ENCODE measurements around the gene RBPJ. TPM values are rescaled to one million over a fixed set of nuclear protein-coding genes. Genes with fewer than 3 reads are reported as not detected.

The RBPJ gene
- polyA plus RNA-seq, 1 experiment = 218 TPM

DNA sequence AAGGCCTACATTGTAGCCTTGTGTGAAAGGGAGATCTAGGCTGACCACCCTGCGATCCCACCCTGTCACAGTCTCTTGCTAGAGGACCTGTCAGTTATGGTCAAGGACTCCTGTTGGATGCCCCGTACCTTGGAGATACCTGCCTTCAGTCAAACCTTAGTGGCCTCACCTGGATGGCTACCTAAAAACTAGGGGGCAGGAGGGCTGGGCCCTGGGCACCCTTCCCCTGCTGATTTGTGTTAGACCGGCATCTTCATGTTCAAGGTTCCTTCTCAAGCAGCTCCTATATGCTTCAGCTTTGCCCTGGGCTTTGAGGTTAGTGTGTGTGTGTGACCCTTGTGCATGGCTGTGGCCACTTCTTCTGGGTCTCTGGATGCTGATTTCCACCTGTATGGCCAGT, 134.1 kb downstream of the RBPJ start:
- ChIA-PET POLR2A (no interaction called here), CTCF (interaction anchor here (0.6 kb wide), 1 partner anchor 40 kb away, joined by 3 read pairs; no protein-coding TSS in a partner anchor)
- Histone ChIP-seq H3K4me3 (ENCODE audit: low read depth, low read length) (no peak overlapping the region), H3K27ac (ENCODE audit: low read depth, low read length) (no peak overlapping the region), H3K27me3 (ENCODE audit: control insufficient read depth, insufficient read depth, low read length) (peaks cover 5% of the 10 kb centered on the region), H3K9me3 (ENCODE audit: control insufficient read depth, insufficient read depth, low read length) (peaks cover 6% of the 10 kb centered on the region; the same call in 1 of the 2 replicates)
- no peak for TF ChIP-seq CTCF (IDR thresholded peaks at IDR 0.05; ENCODE audit: low read depth, low read length)
- DNase-seq (ENCODE audit: low read depth, low spot score) = no peak

GRCh38 chr4:26455571-26455970, 134.8 kb downstream of the RBPJ start:
- no peak overlapping the region for H3K4me3 ChIP-seq (ENCODE audit: low read depth, low read length)
- TF ChIP-seq CTCF (IDR thresholded peaks at IDR 0.05; ENCODE audit: low read depth, low read length) = no peak
- DNase-seq (ENCODE audit: low read depth, low spot score) = no peak
- POLR2A ChIA-PET = no interaction called here
- H3K27me3 ChIP-seq (ENCODE audit: control insufficient read depth, insufficient read depth, low read length) = peaks cover 5% of the 10 kb centered on the region
- no peak overlapping the region for H3K27ac ChIP-seq (ENCODE audit: low read depth, low read length)
- CTCF ChIA-PET = interaction anchor here (0.6 to 5.1 kb wide), 2 partner anchors 40 to 265 kb away, joined by 3 to 62 read pairs; no protein-coding TSS in a partner anchor
- peaks cover 6% of the 10 kb centered on the region; the same call in 1 of the 2 replicates for H3K9me3 ChIP-seq (ENCODE audit: control insufficient read depth, insufficient read depth, low read length)

- no peak for DNase-seq (ENCODE audit: low read depth, low spot score)
- POLR2A ChIA-PET = interaction anchor here (0.7 to 1.7 kb wide), 3 partner anchors 53 to 111 kb away, joined by 3 to 8 read pairs (median 7); no protein-coding TSS in a partner anchor
- H3K27me3 ChIP-seq (ENCODE audit: control insufficient read depth, insufficient read depth, low read length) = no peaks in the 10 kb centered on the region
- no peak for TF ChIP-seq CTCF (IDR thresholded peaks at IDR 0.05; ENCODE audit: low read depth, low read length)
- H3K4me3 ChIP-seq (ENCODE audit: low read depth, low read length) = no peak overlapping the region
- CTCF ChIA-PET = interaction anchor here (0.5 to 5.1 kb wide), 11 partner anchors 8 to 551 kb away, joined by 3 to 62 read pairs (median 5); no protein-coding TSS in a partner anchor
- H3K9me3 ChIP-seq (ENCODE audit: control insufficient read depth, insufficient read depth, low read length) = peaks cover 6% of the 10 kb centered on the region; the same call in 1 of the 2 replicates
- H3K27ac ChIP-seq (ENCODE audit: low read depth, low read length) = no peak overlapping the region
These were observed 136.6 kb downstream of the RBPJ start for GRCh38 chr4:26457412-26457811.

DNA sequence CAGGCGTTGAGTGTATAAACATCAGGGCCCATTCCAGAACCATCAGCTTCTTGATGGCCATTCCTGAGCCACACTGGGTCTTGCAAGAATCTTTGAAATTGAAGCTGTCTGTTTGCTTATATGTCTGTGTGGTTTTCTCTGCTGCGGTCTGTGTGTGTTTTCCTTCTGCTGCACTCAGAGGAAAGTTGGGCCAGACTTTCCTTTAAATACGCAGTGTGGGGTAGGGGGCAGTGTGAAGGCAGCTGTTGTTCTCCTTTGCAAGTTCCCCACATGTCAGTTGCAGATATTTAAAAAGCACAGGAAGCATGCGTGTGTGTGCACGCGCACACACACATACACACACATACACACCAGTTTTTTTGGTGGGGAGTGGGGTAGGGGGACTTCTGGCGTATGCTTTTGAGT, 137.3 kb downstream of the RBPJ start:
- DNase-seq (ENCODE audit: low read depth, low spot score) = peak; percentile 87
- Histone ChIP-seq H3K27me3 (ENCODE audit: control insufficient read depth, insufficient read depth, low read length) (no peaks in the 10 kb centered on the region), H3K4me3 (ENCODE audit: low read depth, low read length) (no peak overlapping the region), H3K27ac (ENCODE audit: low read depth, low read length) (peak overlapping the region; percentile 43), H3K9me3 (ENCODE audit: control insufficient read depth, insufficient read depth, low read length) (peaks cover 6% of the 10 kb centered on the region; the same call in 1 of the 2 replicates)
- POLR2A ChIA-PET = interaction anchor here (0.7 to 1.7 kb wide), 4 partner anchors 24 to 110 kb away, joined by 3 to 8 read pairs (median 5); no protein-coding TSS in a partner anchor
- CTCF ChIA-PET = interaction anchor here (0.5 to 5.1 kb wide), 48 partner anchors 9 to 557 kb away, joined by 3 to 62 read pairs (median 4); partner anchors contain the start of gene TBC1D19
- TF ChIP-seq CTCF (IDR thresholded peaks at IDR 0.05; ENCODE audit: low read depth, low read length) = peak; percentile 49

- Histone ChIP-seq H3K27me3 (ENCODE audit: control insufficient read depth, insufficient read depth, low read length) (no peaks in the 10 kb centered on the region), H3K27ac (ENCODE audit: low read depth, low read length) (peak overlapping the region; percentile 76), H3K9me3 (ENCODE audit: control insufficient read depth, insufficient read depth, low read length) (peaks cover 7% of the 10 kb centered on the region; the same call in 1 of the 2 replicates), H3K4me3 (ENCODE audit: low read depth, low read length) (peak overlapping the region; percentile 15; the same call in 1 of the 2 replicates)
- peak; percentile 66 for DNase-seq (ENCODE audit: low read depth, low spot score)
- CTCF ChIA-PET = interaction anchor here (0.6 to 5.1 kb wide), 33 partner anchors 10 to 551 kb away, joined by 3 to 62 read pairs (median 4); partner anchors contain the start of genes STIM2 and TBC1D19
- POLR2A ChIA-PET = interaction anchor here (0.6 to 1.7 kb wide), 2 partner anchors 109 to 547 kb away, joined by 3 to 7 read pairs; no protein-coding TSS in a partner anchor
- peak; percentile 65 for TF ChIP-seq CTCF (IDR thresholded peaks at IDR 0.05; ENCODE audit: low read depth, low read length)
These were observed 138.4 kb downstream of the RBPJ start for GRCh38 chr4:26459054-26459755.
